GM21360 (cell line): ENCODE measurements around the gene DMAC2.
"Not testable (repeated sequence)": the region's sequence is repeated elsewhere in the genome, so short reads cannot be mapped to it uniquely, and the experiment has no call there.

ENCODE experiments used
- ATAC-seq: cut with Tn5 transposase; IDR thresholded peaks from one replicate; pipeline ENCODE4 v1.9.1; 2021; ENCODE audit warnings: mild to moderate bottlenecking, moderate library complexity; ENCODE audit not compliant: unreplicated experiment

DMAC2 gene

DNA sequence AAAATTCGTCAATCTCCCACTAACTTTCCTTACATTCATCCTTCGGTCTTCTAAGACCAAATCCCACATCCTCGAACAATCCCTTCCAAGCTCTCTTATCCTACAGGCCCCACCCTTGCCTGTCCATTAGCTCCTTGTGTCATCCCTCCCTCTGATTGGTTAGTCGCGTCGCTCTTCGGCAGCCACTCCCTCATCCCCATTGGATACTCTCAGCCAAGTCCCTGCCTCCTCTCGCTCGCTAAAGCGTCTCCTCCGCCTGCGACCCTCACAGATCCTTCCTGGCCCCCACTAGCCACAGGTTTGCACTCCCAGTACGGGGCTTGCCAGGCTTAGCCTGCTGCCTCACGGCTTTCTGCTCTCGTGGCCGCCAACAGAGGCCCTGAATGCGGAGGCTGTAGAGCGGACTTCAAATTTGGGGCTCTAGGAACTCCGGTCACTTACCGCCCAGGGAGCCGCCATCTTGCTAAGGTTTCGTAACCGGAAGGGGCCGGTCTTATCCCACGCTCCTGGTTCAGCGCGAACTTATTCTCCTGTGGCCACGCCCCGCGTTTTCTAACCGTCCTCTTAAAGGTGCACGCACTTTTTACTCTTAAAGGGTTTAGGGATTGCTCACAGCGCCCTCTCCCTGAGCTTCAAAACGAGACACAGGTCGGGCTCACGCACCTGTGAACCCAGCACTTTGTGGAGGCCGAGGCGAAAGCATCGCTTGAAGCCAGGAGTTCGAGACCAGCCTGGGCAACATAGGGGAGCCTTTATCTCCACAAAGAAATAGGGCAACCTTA is at the start of gene DMAC2:
DMAC2 (minus strand) TSS at position 472 of the 782 bp plus-strand sequence; CDS start at position 459, 13 bp downstream.
- peak; percentile 82 for ATAC-seq

DNA sequence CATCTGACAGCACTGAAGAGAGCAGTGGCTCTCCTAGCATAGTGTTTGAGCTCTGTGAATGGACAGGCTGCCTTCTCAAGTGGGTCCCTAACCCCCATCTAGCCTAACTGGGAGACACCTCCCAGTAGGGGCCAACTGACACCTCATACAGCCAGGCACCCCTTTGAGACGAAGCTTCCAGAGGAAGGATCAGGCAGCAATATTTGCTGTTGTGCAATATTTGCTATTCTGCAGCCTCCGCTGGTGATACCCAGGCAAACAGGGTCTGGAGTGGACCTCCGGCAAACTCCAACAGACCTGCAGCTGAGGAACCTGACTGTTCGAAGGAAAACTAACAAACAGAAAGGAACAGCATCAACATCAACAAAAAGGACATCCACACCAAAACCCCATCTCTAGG is 47.2 kb upstream of the DMAC2 start:
- ATAC-seq = not testable (repeated sequence)

DNA sequence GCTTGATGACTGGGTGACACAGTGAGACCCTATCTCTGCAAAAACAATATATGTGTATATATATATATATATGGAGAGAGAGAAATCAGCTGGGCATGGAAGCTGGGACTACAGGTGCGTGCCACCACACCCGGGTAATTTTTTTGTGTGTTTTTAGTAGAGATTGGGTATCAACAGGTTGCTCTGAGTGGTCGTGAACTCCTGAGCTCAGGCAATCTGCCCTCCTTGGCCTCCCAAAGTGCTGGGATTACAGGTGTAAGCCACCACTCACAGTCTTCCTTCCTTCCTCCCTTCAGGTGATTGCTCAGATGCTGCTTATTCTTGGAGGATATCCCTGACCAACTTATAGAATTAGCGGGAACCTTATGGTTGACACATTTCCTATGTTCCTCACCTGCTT is 45.1 kb upstream of the DMAC2 start:
- ATAC-seq = no peak

- ATAC-seq = no peak
Observed at GRCh38 chr19:41480336-41480735, 40.6 kb upstream of the DMAC2 start.

- ATAC-seq = no peak
Observed at GRCh38 chr19:41479757-41480191, 40.1 kb upstream of the DMAC2 start.

GRCh38 chr19:41478875-41479756 is 39.4 kb upstream of the DMAC2 start:
- no peak for ATAC-seq

GRCh38 chr19:41478171-41478570 is 38.5 kb upstream of the DMAC2 start:
- ATAC-seq = no peak

DNA sequence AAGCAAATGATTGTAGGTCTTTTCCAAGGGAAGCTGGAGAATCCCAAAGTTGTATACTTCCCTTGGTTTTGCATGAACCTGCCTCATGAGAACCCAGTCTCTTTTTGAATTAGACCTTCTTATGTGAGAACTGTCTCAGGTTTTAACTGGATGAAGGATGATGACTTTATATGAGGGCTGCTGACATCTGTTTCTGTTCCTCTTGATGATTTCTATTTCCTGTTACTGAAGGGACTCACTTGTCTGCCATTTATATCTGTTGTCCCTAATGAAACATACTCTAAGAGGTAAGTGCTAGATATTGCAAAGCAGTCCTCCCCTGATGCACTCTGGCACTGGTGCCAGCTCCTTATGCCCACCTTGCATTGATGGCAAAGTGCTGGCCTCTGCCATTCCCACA is 36.9 kb upstream of the DMAC2 start:
- no peak for ATAC-seq

DNA sequence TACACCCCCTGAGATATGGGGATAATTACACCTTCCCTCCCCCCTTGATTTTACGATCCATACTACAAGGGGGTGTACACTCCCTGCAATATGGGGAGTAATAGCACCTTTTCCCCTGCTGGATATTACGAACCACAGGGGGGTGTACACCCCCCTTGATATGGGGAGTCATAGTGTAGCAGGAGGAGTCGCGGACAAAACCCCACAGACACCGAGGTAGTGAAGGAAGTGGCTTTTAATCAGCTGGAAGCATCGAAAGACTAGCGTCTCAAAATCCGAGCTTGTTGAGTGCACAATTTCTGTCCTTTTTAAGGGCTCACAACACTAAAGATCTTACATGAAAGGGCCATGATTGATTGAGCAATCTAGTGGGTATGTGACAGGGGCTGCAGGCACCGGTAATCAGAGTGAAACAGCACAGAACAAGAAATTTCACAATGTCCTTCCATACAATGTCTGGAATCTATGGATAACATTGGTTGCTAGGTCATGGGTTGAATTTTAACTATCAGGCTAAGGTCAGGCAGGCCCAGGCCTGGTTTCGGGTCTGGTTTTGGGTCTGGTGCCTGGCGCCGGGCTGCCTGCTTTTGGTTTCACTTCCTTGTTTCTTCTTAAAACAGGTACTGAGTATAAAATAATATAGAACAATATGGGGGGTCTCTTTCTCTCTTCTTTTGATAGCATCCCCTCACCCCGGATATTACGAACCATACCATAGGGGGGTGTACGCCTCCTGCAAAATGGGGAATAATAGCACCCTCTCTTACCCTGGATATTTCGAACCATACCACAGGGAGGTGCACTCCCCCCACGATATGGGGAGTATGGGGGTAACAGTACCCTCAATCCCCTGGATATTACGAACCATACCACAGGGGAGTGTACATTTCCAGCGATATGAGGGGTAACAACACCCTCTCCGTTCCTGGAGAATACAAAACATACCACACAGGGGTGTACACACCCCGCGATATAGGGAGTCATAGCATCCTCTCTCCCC is 23.8 kb upstream of the DMAC2 start:
- not testable (repeated sequence) for ATAC-seq

GRCh38 chr19:41462497-41462896 is 22.8 kb upstream of the DMAC2 start:
- no peak for ATAC-seq

DNA sequence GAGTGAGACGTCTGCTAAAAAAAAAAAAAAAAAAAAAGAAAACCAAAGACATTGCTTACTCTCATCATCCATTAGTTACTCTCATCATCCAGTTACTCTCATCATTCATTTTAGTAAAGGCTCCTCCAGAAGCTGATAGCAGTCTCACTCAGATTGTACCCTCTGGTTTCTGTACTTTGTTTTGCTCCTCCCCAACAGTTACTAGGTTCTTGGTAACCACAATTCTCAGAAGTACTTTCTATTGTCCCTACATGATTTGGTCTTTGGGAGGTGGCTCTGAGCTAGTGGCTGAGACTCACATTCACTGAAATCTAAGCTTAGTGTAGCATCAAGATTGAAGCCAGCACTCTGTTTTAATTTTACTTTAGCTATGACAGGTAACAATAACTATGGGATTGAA is 17.5 kb upstream of the DMAC2 start:
- no peak for ATAC-seq

- ATAC-seq = no peak
Observed at GRCh38 chr19:41456342-41456918, 16.7 kb upstream of the DMAC2 start.

DNA sequence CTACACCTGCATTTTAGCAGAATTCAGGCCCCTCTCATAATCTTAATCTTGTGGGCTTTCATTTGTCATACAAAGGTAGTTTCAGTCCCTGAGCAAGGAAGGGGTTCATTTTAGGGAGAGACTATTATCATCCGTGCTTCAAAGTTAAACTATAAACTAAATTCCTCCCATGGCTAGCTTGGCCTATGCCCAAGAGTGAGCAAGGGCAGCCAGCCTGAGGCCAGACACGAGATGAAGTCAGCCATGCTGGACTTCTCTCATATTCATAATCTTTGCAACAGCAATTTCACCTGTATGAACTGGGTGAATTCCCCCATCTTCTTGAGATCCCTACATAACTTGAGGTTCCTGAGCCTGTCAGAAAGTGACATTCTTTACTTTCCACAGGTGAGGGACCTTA is 16.2 kb upstream of the DMAC2 start:
- no peak for ATAC-seq

DNA sequence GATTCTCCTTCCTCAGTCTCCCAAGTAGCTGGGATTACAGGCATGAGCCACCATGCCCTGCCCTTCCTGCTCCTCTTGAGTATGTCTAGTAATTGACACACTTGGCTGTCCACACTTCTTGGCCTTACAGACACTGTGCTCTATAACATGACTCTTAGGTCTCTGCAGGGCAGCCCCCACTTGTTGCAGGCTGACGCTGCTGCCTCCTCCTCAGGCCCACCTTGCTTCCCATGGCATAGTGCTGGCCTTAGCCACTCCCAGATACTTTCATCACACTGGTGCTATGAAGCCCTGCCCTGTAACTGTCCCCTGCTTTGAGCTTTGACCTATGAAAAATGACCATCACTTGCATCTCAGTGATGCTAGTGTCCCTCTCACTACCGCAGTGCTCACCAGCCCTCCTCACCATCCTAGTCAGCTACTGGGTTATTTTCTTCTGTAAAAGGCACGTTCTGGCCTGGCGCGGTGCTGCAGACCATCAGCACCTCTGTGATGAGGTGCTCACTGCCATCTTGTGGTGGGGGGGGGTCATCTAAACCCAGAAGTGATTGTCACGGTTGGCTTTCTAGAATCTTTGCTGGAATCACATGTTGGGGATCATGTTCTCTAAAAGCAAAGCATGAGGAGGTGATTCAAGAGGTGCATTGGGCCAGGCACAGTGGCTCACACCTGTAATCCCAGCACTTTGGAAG is 13.0 kb upstream of the DMAC2 start:
- no peak for ATAC-seq

DNA sequence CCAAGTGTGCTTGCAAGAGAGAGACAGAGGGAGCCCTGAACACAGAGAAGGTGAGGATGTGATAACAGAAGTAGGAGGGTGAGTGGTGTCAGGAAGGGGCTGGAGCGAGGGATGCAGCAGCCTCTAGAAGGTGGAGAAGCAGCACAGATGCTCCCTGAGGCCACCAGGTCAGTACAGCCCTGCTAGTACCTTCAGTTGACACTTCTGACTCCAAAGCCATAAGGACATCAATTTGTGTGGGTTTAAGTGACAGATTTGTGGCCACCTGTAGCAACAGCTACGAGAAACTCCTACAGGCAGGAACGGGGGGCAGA is 10.1 kb upstream of the DMAC2 start:
- no peak for ATAC-seq

DNA sequence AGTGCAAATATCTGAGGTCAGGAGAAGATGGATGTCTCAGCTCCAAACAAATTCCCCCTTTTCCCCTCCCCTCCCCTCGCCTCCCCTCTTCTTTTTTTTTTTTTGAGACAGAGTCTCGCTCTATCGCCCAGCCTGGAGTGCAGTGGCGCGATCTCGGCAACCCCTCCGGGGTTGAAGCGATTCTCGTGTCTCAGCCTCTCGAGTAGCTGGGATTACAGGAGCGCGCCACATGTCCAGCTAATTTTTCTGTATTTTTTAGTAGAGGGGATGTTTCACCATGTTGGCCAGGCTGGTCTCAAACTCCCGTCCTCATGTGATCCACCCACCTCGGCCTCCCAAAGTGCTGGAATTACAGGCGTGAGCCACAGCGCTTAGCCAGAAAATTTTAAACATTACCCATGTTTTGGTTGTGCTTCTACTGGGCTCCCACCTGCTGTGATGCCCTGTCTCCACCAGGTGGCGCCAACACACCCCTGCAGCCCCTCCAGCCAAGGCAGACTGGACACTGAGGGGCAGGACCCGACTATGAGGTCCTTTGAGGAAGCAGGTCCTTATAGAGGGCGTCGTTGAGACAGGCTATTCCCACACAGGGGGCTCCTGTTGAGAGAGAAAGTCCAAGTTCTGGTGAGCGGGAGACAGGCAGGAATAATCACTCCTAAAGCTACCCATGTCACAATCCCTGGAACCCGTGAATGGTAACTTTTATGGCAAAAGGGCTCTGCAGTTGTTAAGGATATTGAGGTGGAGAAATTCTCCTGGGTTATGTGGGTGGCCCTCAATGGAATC is 9.6 kb upstream of the DMAC2 start:
- ATAC-seq = no peak

DNA sequence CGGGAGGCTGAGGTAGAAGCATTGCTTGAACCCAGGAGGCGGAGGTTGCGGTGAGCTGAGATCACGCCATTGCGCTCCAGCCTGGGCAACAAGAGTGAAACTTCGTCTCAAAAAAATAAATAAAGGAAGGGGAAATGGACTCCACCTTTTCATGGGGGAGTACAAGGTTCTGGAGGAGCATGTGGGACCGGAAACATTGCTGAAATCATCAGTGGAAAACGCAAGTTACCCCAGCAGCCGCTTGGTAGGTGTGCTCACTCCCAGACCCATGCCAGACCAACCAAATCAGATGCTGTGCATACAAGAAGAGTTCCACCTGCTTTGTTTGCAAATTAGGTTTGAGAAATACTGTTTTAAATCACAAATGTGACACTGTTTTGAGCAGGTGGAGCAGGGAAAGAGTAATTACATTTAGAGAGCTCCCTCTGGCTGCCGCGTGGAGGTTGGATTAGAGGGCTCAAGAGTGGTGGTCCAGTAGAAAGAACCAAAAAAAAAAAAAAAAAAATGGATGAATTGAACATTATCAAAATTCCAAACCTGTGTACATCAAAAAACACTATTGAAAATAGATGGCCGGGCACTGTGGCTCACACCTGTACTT is 8.1 kb upstream of the DMAC2 start:
- ATAC-seq = no peak

DNA sequence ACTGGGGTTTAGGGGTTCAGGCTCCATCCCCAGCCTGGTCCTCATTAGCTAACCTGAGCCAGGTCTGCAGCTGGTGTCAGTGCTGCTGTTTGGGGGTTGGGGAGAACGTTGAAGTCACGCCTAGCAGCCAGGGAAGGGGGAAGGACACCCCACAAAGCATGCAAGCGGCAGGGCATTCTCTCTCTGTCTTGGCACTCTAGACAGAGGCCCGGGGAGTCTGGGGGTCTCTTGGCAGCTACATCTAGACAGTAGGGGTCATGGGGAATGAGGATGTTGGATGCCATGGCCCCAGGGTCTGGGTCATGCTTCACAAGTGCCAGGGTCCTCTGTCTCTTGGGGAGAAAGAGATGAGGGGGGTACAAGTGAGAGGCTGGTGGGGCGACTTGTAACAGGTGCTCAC is 5.9 kb upstream of the DMAC2 start:
- no peak for ATAC-seq
